Measurements from ENCODE around the gene TUBB2A. TPM values are rescaled to one million over a fixed set of nuclear protein-coding genes. Genes with fewer than 3 reads are reported as not detected.
"Not testable (repeated sequence)": the region's sequence is repeated elsewhere in the genome, so short reads cannot be mapped to it uniquely, and the experiment has no call there.

The TUBB2A gene
- total RNA-seq, 4 donors from 2014 or later: 16.3 to 72.5 (median 34.5) TPM

GRCh38 chr6:3159805-3160781, 2.7 kb upstream of the TUBB2A start:
- DNase-seq: no peak
- Histone ChIP-seq H3K9me3 (no peaks in the 10 kb centered on the region), H3K4me3 (replicated peaks in 1 of 3) (no peak overlapping the region), H3K27me3 (no peaks in the 10 kb centered on the region), H3K4me1 (peaks cover 4 to 9% of the 10 kb centered on the region in 2 donors), H3K27ac (no peak overlapping the region), H3K36me3 (no peaks in the 10 kb centered on the region)
- intact Hi-C loops (cut with DNase I): no loop called here
- TF ChIP-seq POLR2A (IDR thresholded peaks at IDR 0.05) (no peak), CTCF (IDR thresholded peaks at IDR 0.05) (no peak)
- WGBS, 2 donors: 76 to 77% methylated on average over 29 to 31 of the region's 31 CpGs

GRCh38 chr6:3156184-3157130, 887 bp downstream of the TUBB2A start:
- H3K4me1 ChIP-seq; H3K9me3 ChIP-seq; intact Hi-C loops (cut with DNase I); H3K27me3 ChIP-seq; H3K36me3 ChIP-seq: not testable (repeated sequence)
- WGBS, 2 donors: 15 to 18% methylated on average over 22 to 23 of the region's 32 CpGs
- Histone ChIP-seq H3K27ac (peak overlapping the region in 1 of 3 donors; percentile 95), H3K4me3 (replicated peaks in 1 of 3) (peak overlapping the region; percentile 89 to 96 (median 91))
- DNase-seq: peak; percentile 13 to 24

- intact Hi-C loops (cut with DNase I); H3K9me3 ChIP-seq; H3K4me3 ChIP-seq (replicated peaks in 1 of 3); H3K36me3 ChIP-seq; H3K4me1 ChIP-seq; H3K27ac ChIP-seq; H3K27me3 ChIP-seq: not testable (repeated sequence)
- peak; percentile 69 to 78 for DNase-seq
- WGBS, 2 donors: 47 to 68% methylated on average over 4 to 6 of the region's 6 CpGs
These were observed 1.9 kb downstream of the TUBB2A start for GRCh38 chr6:3155416-3155815.

GRCh38 chr6:3152689-3153088, 4.7 kb downstream of the TUBB2A start:
- peaks cover 0 to 8% of the 10 kb centered on the region in 2 donors for H3K4me1 ChIP-seq
- TF ChIP-seq CTCF (IDR thresholded peaks at IDR 0.05): no peak
- no peak for TF ChIP-seq POLR2A (IDR thresholded peaks at IDR 0.05)
- H3K27me3 ChIP-seq: no peaks in the 10 kb centered on the region
- H3K4me3 ChIP-seq (replicated peaks in 1 of 3): no peak overlapping the region
- no peaks in the 10 kb centered on the region for H3K9me3 ChIP-seq
- no peak for DNase-seq
- H3K36me3 ChIP-seq: no peaks in the 10 kb centered on the region
- intact Hi-C loops (cut with DNase I): no loop called here
- H3K27ac ChIP-seq: no peak overlapping the region
- 88 to 92% methylated on average over 3 of the region's 3 CpGs for WGBS, 2 donors

GRCh38 chr6:3151691-3152090, 5.7 kb downstream of the TUBB2A start:
- peaks cover 0 to 8% of the 10 kb centered on the region in 2 donors for H3K4me1 ChIP-seq
- H3K27me3 ChIP-seq: no peaks in the 10 kb centered on the region
- H3K36me3 ChIP-seq: no peaks in the 10 kb centered on the region
- intact Hi-C loops (cut with DNase I): no loop called here
- no peaks in the 10 kb centered on the region for H3K9me3 ChIP-seq
- TF ChIP-seq CTCF (IDR thresholded peaks at IDR 0.05) (no peak), POLR2A (IDR thresholded peaks at IDR 0.05) (no peak)
- no peak for DNase-seq
- H3K27ac ChIP-seq: no peak overlapping the region
- no peak overlapping the region for H3K4me3 ChIP-seq (replicated peaks in 1 of 3)
- WGBS, 2 donors: 88 to 92% methylated on average over 5 of the region's 5 CpGs

Measured in thyroid gland (tissue), 4 donors.